GM21526 (cell line): ENCODE data around the gene CKB.
A peak's percentile ranks its signal among the peaks of the same experiment; 100 is the strongest.

Experiments
- ATAC-seq: cut with Tn5 transposase; IDR thresholded peaks from one replicate; pipeline ENCODE4 v1.9.1; 2021; ENCODE audit warnings: moderate library complexity; ENCODE audit not compliant: unreplicated experiment, low FRiP score

Gene CKB

DNA sequence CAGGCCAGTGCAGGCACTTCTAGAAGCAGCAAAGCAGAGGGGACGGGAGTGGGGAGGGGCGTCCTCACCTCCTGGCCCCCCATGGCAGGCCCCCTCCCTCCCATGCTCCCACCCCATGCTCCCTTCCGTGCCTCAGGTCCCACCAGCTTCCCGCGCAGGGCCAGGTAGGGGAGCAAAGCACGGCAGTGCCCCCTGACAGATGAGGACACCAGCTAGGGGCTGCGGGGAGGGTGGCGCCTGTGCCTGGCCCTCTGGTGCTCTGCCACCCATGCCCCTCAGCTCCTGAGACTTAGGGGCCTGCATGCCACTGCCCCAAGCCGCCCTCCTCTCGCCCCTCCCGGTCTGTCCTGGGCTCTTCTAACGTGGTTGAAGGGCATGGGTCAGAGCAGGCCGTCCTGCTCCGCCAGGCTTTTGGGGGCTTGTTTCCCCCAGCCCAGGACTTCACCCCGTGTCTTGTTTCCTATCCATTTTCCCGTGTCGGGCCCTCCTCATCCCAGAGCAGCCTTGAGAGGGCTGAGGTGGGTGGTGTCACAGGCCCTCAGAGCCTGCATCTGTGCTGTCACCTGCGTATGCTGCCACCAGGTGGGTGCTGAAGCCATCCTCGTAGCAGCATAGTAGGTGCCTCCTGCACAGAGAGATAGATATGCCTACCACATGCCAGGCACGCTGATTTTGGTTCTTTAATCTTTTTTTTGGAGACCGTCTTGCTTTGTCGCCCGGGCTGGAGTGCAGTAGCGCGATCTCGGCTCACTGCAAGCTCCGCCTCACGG, 16.6 kb upstream of the CKB start:
- no peak for ATAC-seq

DNA sequence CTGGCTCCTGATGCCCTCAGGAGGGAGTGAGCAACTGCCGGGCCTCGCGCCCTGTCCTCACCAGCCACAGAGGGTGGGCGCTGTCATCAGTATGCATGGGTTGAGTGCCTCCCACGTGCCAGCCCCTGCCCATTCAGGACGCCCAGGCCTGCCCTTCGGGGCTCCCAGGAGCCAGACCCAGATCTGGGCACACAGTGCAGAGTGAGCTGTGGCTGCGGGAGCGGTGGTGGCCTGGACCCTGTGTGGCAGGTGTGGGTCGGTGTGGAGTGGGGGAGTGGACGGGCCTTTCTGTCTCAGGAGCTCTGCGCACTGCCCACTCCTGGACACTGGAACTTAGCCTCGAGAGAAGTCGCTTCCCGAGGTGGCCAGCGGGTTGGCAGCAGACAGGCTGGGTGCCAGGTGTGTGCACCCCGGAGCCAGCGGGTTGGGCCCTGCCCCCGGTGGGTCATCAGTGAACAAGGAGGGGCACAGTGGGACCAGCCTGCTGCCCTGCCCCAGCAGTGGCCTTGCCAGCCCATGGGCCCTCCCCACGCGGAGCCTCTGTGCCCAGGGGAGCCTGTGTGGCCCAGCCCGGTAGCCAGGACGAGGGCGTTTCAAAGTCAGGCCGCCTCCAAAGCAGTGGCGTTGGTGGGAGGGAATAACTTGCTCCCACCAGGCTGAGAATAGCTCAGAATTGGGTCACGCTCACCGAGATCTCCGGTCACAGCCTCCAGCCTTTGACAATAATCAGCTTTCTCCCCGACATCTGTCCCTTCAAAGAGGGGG, 15.8 kb upstream of the CKB start:
- ATAC-seq, result no peak

DNA sequence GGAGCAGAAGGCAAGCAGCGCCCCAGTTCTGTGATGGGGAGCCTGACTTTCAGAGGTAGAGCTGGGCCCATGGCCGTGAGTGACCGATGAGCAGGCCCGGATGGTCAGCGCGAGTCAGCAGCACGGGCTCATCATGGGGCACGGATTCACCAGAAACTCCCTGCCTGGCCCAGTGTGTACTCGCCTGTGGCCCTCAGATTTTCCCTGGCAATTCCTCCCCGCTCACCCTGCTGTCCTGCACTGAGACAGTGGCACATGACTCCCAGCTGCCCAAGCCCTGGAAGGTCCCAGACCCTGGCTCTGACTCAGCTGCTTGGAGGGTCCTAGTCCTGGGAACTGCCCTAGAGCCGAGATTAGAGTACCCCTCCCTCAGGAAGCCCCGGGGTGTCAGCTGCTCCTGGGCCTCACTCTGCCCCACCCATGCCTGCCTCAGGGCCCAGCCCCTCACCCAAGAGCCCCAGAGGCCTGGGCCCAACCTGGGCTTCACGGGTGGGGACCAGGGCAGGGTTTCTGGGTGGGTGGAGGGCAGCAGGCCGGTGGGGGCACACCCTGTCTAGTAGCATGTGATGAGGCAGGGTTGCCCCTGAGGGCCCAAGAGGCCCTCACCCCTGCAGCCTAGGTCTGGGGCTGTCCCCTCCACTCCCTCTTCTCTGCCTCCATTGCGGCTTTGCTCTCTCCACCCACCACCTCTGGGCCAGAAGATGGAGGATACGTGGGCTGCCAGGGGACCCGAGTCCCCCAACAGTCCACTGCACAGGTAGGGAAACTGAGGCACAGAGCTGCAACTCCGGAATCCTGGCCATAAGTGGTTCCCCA, 14.8 kb upstream of the CKB start:
- no peak for ATAC-seq

DNA sequence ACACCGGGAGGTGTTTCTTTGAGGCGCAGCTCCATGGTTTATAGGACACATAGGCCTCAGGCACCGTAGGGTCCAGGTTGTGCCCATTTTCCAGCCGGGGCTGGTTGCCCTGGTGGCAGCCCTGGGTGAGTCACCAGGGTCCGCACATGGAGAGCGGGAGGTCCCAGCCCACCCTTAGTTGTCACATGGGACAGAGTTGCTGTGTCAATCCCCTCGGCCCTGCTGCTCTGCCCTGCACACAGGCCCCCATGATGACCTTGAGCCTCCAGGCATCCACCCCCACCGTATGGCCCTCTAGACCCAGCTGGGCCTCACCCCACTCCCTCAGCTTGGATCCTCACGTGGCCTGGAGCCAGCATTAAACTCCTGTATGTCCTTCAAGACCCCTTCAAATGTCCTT, 14.1 kb upstream of the CKB start:
- no peak for ATAC-seq

DNA sequence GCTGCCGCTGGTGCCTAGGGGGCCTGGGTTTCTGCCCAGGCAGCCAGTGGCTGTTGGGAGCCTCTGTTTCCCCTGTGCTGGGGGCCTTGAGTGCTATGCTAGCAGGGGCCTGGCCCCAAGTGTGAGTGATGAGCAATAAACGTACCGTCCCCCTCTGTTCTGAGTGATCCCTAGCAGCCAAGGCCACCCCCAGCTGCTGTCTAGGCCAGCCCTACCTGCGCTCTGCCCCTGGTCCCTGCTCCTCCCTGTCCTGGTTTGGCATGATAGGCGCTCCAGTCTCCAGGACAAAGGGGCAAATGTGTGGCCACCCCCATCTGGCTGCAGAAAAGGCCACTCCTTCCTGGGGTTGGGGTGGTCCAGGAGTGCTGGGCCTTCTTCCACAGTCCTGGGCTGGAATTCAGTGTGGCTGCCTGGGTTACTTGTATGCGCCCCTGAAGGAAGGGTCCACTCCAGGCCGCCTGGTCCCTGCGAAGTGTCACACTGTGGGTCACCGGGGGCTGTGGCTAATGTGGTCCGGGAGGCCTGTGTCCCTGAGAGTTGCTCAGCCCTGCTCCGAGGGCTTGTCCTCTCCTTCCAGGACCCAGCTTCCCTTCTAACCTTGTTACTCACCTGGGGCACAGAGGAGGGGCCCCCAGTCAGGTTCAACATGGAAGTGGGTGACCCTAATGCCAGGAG, 13.4 kb upstream of the CKB start:
- ATAC-seq, result no peak

DNA sequence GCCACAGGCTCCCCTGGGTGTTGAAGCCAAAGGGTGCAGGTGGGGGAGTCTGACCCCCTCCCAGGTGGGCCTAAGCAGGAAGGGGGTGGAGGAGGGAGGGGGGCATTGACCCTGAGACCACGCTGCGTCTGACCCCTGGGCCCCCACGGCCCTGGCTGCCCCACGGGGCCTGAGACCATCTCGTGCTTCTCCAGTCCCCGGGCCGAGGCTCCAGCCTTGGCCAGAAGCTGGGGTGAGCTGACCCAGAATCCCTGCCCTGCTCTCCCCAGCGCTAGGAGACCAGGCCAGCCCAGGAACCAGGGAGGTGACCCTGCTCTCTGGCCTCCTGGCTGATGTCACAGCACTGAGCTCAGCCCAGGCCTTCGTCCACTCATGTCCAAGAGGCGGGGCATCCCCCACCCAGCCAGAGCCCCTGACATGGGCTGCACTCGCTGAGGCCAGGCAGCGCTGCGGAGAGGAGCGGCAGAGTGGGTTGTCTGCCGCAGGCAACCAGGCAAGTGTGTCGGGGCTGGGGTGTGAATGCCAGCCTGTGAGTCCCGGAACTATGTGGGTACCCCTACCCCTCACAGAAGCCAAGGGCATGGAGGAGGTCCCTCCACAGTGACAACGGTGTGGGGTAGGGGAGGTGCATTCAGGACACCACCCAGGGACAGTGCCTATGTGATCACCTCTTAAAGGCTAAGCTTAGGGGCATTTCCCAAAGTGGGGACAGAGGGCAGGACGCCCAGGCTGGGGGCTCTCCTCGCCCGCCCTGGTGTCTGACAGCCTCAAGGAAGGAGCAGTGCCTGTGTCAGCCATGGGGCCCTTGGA, 12.7 kb upstream of the CKB start:
- ATAC-seq, result no peak

DNA sequence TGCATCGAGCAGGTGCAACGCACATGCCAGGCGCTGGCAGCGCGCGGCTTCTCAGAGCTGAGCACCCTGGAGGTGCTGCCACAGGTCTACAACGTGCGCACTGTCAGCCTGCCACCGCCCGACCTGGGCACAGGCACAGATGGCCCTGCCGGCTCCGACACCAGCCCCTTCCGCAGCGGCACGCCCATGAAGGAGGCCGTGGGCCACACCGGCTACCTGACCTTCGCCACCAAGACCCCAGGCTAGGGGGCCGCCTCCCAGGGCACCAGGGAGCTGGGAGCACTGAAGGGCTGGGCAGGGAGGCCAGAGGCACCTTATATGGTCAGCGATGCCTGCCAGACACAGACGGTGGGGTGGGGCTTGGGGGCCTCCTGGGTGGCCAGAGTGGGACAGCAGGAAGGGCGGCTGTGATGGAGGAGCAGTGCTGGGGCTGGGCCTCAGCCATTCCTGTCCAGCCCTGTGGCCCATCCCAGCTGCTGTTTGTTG, 12.0 kb upstream of the CKB start:
- ATAC-seq, result no peak

DNA sequence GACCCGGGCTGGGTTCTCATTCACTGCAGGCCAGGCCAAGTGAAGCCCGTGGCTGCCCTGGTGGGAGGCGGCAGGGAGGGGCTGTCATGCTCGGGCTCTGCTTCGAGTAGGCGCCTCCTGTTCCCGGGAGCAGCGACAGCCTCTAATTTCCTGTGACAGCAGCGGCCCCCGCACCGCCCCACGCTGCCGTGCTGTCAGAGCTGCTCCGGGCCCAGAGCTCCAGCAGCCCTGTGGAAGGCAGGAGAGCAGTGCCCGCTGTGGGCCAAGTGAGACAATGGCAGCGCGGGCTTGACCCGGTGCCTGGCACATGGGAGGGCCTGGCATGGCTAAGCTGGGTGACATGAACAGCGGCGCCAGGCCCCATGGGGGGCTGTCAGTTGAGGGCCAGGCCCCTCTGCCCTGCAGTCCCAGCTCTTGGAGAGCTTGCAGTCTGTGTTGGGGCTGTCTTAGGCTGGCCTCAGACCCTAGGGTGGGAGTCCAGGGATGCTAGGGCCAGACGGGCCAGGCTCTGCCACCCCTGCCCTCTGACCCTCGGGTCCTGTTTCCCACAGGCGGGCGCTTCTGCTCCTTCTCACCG, 11.5 kb upstream of the CKB start:
- ATAC-seq, result no peak

DNA sequence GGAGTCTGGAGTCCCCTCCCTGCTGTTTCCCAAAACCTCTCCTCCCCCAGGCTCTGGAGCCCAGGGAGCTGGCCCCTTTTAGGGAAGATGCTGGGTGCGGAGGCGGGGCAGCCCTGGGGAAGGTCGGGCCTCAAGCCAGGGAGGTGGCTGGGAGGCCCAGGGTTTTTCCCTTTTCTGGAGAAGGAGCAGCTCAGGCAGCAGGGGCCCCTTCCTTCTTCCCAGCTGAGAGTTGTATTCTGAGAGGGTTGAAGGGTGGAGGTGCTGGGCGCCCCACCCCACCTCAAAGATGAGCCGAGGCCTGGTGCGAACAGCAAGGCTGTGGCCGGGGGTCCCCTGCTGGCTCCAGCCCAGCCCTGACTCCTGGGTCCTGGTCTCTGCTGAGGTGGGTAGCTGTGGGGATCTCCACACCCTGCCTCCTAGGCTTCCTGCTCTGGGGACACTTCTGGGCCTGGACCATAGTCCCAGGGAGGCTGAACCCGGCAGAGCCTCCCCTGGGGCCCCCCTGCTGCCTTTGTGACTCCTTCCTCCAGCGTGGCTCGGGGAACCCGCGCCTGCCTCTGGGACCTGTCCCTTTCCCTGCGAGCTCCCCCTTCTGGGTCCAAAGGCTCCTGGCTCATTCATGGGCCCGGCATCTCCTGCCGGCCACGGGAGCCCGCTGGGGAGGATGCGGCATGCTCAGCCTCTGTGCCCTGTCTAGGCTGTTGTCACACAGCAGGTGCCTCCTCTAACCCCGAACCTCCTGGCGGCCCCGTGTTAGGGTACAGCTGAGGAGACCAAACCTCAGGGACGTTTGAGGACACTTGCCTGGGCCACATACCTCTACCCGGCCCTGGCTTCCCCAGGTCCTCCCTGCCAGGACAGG, 10.7 kb upstream of the CKB start:
- no peak for ATAC-seq

DNA sequence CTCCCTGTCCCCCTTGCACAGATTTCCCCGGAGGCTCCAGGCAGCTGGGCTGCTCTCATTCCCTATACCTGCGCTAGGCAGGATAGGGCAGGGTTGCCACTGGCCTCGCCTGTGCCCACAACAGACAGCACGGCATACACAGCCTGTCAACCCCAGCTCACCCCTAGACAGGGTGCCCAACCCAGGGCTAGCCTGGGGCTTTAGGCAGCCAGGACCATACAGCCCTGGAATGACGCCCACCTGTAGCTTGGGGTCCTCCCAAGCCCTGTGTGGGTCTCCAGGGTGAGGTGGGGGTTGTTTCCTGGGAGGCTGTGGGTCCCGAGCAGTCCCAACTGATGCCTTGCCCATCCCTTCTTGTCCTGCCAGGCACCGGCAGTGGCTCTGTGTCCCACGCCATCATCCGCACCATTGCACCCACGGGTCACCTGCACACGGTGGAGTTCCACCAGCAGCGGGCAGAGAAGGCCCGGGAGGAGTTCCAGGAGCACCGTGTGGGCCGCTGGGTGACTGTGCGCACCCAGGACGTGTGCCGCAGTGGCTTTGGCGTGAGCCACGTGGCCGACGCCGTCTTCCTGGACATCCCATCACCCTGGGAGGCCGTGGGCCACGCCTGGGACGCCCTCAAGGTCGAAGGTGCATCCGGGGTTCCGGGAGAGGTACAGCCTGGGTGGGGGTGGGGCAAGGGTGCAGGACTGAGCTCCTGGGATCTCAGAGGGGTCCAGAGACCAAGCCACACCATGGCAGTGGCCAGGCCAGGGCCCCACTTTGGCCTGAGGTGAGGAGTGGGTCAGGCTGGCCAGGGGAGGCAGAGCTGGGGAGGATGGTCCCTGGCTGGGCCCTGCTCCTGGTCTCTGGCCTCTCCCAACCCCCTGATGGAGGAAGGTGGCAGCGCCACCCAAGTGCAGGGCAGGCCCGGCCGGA, 9.8 kb upstream of the CKB start:
- ATAC-seq, result no peak

DNA sequence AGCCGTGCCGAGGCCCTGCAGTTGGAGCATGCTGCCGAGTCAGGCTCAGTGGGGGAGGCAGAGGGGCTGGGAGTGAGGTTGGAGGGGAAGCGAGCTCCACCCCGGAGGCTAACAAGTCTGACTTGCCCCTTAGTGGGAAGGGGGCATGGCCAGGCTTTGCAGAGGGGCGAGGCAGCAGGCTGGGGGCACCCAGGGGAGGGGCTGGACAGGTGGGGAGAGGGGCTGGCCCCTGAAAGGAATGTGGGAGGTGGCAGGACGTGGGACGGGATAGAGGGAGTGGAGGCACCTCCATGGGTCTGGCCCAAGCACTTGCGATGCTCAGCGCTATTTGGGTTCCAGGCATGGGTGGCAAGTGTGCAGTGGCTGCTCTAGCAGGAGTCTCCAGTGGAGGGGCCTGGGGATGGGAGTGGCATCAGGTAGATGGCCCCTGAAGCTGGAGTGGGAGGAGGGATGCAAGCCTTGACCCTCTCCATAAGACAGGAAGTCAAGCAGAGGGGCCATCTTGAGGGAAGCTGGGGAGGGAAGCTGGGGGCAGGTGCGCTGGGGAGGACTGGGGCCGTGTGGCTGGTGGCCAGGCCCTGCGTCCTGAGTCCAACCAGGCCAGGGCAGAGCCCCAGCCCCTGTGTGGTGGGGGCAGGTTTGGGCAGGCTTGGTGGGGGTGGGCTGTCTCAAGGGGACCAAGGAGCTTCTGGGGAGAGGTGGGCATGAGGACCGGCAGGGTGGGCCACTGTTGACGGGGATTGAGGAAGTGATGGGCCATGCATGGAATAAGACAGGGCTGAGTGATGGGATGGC, 9.0 kb upstream of the CKB start:
- ATAC-seq, result no peak

DNA sequence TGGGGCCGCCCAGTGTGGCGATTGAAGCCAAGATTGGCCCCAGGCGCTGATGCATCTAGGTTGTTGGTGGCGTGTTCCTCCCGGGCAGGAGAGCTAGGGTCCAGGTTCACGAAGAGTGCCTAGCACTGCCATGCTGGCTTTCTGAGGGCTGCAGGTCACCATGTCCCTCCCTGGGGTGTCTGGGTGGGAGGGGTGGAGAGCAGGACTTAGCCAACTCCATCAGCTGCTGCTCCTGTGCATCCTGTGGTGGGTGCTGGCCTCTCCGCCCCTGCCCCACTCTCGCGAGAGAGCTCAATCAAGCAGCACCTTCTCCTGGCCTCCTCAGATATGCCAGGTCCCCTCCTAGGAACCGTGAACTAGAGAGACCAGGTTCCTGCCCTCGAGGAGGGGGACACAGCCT, 8.2 kb upstream of the CKB start:
- ATAC-seq, result no peak

DNA sequence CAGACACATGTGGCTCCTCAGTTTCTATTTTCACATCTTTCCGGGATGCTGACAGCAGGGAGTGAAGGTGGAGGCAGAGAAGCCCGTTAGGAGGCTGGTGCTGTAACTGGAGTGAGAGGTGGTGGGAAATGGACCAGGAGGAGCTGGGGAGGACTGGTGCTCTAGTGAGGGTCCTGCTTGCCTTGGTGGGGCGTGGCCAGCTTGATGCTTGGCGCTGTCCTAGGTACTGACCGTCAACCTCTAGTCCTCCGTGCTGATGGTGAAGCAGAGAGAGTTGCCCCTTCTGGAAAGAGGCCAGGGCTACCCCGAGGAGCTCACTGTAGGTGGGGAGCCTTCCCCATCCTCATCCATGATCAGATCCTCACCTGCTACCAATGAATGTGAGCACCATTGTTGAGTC, 7.8 kb upstream of the CKB start:
- ATAC-seq, result no peak

DNA sequence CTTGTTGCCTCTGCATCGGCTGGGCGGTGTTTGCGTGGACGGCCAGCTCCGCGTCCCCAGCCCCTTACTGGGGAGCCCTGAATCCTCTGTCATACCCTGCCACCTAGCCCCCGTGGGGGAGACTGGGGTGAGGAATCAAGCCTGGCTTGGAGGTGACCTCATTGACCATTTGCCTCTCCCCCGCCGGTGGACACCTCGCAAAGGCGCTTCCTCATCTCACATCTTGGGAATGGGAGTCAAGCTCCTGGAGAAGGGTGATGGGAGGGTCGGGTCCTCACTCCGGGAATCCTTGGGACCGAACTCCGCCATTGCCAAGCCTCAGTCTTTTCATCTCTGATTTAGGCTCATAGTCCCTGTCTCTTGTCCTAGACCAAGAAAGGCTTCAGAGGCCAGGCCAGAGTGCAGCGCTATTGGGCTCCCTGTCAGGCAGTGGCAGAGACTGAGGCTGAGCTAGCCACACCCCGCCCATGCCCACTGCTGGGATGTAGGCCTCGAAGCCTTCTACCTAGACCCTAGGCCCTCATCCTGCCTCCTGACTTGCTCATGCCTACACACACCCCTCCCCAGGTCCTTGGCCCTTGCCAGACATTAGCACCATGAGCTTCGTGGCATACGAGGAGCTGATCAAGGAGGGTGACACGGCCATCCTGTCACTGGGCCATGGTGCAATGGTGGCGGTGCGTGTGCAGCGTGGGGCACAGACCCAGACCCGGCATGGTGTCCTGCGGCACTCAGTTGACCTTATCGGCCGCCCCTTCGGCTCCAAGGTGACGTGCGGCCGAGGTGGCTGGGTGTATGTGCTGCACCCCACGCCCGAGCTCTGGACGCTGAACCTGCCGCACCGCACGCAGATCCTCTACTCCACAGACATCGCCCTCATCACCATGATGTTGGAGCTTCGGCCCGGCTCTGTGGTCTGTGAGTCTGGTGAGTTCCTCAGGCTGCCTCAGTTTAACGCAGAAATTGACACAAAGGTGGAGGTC, 7.0 kb upstream of the CKB start:
- ATAC-seq, result no peak

DNA sequence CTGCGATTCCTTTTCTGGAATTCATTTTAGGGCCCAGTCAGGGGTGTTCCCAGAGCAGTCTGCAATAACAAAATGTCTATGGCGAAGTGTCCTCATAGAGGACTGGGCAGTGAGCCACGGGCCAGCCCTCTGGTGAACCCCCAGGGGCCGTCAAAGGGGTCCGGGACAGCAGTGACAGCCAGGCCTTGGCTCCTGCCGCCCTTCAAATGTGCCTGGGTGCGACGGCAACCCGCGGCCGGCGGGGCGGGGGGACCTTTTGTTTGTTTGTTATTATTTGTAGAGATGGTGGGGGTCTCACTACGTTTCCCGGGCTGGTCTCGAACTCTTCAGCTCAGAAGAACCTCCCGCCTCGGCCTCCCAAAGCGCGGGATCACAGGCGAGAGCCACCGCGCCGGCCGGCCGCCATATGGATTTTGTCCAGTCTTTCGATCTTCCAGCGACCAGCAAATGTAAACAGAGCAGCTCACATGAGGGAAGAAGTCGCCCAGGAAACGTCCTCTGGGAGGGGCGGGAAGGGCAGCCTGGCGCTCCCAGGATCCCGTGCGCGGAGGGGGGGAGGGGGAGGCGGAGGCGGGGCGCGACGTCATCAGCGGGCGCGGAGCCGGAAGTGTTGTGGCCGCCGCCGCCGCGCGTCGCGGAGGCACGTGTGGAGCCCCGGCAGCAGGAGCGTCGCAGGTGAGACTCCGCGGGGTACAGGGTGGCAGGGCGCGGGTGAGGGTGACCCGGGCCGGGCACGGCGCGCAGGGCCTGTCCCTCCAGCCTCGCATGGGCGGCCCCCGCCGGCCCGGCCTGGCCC, 6.2 kb upstream of the CKB start, which contains the start of gene TRMT61A:
TSS of gene TRMT61A (plus strand) at position 610 of the 796 bp plus-strand sequence. CDS start 783 bp downstream, outside the sequence.
- ATAC-seq, result peak; percentile 50
